NCI-H2107 treated with DMSO at 0.1 percent for 48 hours (cell line): ENCODE data around the gene ZNF652.
"Not testable (repeated sequence)": the region's sequence is repeated elsewhere in the genome, so short reads cannot be mapped to it uniquely, and the experiment has no call there.

Experiments used
- DNase-seq: peaks from one replicate; lab custom pipeline; 2025; ENCODE audit not compliant: unreplicated experiment; lab: John Stamatoyannopoulos, UW

Gene ZNF652

DNA sequence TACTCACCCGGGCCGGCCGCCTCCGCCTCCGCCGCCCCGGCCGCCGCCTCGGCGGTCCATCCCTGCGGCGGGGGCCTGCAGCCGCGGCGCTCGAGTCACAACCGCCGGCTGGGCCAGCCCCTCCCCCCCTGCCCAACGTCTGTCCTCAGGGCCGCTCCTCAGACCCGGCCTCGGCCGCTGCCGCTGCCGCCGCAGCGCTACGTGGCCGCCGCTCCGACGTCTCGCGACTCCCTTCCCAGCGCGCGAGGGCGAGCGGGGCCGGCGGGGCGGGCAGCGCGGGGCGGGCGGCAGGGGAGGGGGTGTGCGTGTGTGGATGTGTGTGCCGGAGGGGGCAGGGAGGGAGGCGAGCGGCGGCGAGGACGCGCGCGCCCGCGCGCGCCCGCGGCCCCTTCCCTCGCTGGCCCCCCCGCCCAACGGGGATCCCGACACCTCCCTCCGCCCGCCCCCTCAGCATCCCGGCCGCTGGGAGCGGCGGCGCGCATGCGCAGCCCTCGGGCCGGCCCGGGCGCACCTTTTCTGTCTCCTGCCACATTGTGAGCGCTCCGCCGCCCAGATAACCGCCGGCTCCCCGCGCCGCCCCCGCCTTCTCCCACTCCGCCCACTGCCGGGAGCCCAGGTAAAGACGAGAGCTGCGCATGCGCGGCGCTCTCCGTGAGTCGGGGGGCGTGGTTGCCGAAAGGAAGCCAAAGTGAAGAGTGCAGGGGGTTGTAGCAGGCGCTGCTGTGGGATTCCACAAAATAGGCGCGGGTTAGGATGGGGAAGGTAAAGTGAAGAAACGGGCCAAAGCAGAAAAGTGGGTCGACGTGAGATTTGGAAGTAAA lies at the start of gene ZNF652:
TSS of gene ZNF652 (minus strand) at position 349 of the 821 bp plus-strand sequence. CDS start 44,525 bp downstream, outside the sequence.
- DNase-seq, result peak; percentile 83

DNA sequence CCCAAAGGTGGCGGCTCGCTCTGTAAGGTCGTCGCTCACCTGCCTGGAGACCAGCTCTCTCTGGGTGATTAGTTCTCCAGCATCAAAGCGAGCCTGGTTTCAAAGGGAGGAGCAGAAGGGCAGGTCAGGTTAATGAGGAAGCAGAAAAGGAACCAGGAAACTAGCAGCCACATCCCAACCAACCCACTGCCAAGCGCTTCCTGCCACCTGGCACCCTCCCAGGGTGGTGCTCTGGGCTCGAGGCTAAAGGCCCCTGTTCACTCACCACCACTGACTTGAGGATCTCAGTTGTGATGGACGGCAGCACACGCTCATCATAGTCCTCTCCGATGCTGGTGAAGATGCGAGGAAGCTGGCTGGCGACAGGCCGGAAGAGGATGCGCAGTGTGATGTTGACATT lies 47.0 kb upstream of the ZNF652 start:
- no peak for DNase-seq

DNA sequence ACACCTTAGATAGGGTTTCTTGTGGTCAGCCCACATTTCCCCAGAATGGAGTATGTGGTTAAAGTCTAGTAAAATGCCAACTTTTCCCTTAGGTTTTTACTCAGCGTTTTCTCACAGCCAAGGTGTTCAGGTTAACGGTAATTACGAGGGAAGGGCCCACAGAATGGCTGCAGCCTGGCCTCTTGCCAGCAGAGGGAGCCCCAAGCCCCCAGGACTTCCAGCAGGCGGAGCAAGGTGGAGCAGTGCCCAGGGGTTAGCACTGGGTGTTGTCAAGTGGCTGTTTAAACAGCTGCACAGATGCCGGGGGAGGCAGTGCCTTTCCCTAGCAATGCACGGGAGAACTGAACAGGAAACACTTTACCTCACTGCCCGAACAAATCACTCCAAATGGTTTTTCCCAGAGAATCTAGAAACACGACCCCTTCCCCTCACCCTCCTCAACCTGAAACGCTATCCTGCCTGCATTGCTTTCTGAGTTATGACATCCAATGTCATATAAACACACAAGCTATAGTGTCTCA lies 46.0 kb upstream of the ZNF652 start:
- DNase-seq, result peak; percentile 73

DNA sequence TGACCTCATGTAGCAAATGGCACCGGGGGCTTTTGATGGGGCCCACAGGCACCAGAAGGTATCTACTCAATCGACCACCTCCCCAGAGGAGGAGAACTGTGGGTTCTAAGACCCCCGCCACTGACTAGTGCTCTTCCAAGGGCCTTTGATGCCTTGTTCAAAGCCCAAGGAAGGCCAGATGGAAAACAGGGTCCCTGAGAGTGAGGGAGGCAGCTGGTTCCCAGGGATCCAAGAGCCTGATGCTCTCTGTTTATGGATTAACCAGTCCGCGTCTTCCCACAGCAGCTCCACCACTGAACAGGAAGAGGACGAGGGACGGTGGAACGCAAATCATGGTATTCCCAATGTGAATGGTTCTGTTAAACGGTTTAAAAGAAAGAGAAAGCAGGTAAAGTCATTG lies 45.0 kb upstream of the ZNF652 start:
- DNase-seq, result no peak

DNA sequence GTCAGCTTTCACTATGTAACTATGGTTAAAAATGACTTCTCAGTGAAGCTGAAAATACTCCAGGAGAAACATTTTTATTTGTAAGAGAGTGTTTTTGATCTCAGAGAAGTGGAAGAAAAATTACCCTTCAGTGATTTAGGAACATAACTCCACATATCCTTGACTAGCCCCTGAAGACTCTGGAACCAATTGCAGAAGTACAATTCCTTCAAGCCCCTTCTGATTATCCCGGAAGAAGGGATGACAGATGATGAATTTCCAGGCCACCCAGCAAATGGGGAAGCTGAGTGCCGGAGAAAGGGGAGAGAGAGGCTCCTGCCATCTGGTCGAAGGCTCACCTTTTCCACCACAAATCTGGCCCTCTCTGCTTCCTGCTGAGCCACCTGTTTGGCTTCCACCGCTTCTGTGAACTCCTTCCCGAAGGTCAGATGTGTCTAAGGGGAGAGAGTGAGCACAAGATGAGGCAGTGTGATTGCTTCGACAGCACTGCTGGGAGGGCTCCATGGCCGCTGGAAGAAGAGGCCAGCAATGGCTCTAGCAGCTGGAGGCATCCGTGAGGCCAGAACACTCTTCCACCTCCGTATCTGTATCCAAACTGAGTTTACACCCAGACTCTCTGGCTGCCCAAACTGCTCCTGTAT lies 44.5 kb upstream of the ZNF652 start:
- DNase-seq, result no peak

DNA sequence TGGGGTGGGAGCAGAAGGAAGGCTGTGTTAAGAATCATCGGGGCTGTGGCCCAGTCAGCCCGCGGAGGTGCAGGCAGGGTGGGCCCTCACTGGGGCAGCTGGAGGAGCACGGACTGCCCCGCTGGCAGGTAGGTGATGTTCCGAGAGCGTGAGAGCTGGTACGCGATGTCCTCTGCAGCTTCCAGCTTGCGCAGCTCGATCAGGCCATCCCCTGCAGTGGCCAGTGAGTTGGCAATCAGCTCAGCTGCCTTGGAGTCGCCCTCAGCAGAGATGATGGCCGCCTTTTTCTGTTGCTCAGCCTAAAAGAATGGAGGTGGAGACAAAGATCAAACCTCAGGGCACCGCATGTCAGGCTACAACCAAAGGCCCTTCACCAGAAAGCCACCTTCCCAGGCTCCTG lies 42.9 kb upstream of the ZNF652 start:
- no peak for DNase-seq

DNA sequence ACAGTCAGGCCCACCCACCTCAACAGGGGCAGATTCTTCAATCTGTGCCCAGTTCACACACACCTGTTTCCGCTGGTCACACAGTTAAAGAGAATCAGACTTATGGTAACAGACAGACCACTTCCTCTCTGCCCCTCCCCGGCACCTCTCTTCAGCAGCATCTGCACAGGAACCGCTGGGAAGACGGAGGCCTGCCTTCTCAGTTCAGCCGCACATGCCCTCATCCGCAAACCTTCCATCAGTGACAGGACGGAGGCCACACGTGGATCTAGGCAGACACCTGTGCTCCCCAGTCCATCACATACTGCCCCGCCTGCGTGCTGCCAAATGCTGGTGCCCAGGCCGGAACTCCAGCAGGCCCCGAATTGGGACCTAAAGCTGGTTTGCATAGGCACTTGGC lies 42.3 kb upstream of the ZNF652 start:
- no peak for DNase-seq

DNA sequence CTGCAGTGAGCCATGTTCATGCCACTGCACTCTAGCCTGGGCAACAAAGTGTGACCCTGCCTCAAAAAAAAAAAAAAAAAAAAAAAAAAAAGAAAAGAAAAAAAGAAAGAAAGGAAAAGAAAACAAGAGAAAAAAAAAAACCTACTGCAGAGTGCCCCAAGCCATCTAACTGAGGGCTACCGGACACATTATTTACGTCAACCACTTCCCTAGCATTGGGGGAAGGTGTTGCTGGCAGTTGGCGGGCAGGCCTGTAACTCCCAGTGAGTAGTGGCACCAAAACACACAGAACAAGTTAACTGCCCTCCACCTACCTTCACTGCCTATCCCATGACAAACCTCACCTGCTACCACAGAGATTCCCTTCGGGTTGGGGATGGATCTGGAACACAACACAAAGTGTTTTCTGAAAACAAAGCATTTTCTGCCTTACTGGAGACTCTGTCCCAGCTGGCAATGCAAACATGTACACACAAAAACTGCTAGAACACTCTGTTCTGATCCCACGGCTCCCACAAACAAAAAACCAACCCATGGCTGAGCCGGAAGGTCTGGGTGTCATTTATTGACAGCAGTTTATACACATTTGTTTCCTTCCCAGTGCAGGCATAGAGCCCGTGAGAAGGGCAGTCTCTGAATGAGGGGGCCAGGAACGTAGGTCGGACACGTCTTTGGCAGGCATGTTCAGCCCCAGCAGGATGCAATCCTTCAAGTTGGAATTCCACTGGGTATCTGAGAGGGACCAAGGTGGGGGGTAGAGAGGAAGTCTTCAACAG lies 41.7 kb upstream of the ZNF652 start:
- DNase-seq, result no peak

DNA sequence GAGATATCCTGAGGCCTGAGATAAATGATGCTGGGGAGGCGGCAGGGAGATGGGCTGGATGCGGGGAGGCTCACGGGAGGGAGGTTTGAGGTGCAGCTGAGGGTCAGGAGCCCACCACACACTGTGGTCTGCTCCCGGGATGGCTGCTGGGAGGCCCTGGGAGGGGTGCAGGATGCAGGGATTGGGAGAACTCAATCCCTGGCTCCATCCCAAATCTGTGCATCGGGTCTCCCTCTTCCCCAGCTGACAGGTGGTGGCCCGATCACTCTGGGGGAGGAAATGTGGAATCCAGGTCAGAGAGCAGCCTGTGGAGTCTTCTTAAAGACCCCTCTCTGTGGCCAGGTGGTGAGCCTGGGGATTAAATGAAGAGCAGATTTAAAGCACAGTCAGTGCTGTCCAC lies 40.7 kb upstream of the ZNF652 start:
- no peak for DNase-seq

DNA sequence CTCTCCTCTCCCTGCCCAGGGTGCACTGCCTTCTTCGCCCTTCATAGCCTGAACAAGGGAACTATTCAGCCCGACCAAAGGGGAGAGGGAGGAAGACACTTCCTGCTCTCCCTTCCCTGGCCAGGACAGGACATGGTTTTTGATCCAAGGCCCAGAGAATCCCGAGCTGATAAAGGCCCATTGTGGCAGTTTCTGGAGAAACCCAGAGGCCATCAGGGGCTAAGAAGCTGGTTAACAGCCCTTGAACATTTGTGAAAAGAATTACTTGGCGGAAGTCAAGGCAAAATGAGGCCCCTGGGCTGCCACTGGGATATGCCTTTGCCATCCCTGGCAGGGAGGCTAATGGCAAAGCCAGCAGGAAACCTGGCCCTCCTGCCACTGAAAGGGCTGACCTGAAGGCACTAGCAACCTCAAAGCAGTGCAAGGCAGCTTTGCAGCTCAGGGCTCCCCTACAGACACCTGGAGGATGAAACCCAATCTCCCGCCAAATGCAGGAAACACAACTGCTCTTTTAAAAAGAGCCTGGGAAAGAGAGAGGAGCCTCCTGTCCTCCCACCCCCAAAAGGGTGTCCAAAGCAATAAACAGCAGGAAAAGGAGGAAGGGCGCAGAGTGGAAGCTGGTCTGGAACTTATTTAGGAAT lies 40.0 kb upstream of the ZNF652 start:
- DNase-seq, result peak; percentile 46

DNA sequence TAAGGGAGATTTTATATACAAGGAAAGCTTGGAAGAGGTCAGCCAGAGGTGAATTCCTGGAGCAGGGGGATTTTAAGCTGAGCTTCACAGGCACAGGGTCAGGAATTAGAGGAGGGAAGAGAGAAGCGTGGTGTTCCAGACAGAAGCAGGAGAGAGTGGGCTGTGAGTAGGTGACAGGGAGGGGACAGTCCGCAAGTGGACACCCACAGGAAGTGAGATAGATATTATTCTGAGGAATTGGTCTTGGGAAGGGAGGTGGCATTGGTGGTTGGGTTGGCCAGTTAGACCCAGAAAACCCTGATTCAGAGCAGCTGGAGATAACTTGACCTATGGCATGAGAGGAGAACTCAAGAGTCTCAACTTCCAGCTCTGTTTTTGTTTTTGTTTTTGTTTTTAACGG lies 37.9 kb upstream of the ZNF652 start:
- no peak for DNase-seq

DNA sequence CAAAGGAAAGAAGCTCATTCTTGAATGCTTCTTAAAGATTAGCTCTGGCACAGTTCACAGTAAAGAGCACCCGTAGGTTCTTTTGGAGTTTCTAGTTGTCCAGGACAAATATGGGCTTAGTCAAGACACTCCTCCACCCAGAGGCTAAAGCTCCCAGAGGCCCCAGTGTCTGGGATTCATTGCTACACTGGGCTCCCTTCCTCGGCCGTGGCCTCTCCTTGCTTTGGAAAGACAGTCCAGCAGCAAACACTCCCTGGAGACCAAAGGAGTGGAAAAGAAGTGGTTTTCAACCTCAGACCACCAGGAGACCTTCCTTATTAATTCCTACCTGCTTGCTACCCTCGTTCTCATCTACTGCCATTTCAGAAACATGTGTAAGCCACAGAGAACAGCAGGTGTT lies 35.5 kb upstream of the ZNF652 start:
- no peak for DNase-seq

DNA sequence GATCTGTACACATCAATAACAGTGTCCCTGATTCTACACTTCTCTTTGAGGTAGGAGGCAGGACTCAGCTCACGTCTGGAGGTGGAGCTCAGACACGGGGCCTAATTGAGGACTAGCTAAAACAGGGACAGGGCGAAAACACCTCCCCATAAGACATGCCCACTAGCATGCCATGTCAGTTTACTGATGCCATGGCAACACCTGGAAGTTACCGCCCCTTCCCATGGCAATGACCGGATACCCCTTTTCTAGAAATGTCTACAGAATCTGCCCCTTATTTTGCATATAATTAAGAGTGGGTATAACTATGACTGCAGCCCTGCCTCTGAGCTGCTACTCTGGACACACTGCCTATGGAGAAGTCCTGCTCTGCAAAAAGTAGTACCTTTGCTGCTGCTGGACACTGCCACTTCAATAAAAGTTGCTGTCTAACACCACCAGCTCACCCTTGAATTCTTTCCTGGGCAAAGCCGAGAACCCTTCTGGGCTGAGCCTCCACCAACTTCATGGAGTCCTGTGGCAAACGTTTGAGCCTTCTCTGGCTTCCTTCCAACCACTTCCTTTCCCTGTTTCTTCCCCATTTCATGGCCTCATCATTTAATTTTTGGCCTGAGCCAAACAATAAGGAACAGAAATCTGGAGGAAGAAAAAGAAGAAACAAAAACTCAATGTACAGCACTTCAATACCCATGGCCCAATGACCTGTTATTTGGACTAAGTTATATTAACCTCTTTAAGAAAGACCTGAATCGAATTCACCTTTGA lies 31.6 kb upstream of the ZNF652 start:
- DNase-seq, result no peak

DNA sequence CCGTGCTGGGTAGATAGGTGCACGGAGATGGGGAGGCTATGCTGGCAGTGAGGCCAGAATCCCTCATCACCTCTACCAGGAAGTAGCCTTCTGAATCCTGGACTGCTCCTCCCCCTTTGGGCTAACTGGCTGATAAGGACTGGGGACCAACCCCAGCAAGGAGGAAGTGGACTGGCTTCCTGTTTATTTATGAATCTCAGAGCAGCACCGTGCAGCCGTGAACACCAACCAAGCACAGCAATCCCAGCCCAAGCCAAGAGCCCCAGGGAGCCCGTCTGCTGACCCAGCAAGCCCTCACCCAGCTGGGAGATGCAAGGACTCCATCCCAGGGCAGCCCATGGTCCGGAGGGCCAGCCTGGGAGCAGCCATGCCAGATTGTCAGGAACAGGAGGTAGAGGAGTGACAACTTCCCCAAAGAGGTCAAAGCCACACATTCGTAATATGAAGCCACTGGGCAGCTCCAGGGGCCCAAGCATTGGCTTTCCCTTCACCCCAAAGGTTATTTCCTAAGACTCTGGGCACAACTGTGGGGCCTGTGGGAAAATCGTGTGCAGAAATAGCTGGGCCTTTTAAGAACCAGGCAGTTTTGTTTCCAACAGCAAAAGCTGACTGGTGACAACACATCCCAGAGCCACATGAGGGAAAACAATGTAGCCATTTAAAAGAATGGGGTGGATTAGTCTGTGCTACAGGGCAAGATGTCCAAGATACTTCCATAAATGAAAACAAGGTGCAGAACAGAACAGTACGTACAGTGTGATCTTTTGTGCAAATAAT lies 28.7 kb upstream of the ZNF652 start:
- no peak for DNase-seq

DNA sequence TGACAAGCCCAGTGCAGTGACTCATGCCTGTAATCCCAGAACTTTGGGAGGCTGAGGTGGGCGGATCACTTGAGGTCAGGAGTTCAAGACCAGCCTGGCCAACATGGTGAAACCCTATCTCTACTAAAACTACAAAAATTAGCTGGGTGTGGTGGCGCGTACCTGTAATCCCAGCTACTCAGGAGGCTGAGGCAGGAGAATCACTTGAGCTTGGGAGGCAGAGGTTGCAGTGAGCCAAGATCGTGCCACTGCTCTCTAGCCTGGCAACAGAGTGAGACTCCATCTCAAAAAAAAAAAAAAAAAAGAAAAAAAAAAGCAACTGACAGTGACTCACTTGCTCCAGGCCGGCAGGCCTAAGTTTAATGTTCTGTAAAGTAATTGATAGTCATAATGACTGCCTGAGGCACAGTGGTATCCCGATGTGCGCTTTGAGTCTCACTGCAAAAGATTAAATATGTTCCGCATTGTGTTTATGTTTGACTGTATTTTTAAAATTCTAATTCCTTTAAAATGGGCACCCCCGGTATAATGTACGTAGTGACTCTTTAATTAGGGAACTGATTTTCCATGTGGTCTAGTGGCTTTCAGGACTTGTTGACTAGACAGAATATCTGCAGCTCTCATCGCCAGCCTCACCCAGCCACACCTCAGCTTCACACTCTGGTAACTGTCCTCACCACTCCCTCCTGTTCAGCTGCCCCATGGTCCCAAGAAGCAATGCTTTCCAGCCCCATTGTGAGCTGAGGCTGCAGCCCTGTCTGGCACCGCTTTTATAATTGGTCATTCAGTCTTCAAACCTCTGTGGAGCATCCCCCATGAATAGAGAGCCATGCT lies 27.7 kb upstream of the ZNF652 start:
- DNase-seq, result not testable (repeated sequence)

DNA sequence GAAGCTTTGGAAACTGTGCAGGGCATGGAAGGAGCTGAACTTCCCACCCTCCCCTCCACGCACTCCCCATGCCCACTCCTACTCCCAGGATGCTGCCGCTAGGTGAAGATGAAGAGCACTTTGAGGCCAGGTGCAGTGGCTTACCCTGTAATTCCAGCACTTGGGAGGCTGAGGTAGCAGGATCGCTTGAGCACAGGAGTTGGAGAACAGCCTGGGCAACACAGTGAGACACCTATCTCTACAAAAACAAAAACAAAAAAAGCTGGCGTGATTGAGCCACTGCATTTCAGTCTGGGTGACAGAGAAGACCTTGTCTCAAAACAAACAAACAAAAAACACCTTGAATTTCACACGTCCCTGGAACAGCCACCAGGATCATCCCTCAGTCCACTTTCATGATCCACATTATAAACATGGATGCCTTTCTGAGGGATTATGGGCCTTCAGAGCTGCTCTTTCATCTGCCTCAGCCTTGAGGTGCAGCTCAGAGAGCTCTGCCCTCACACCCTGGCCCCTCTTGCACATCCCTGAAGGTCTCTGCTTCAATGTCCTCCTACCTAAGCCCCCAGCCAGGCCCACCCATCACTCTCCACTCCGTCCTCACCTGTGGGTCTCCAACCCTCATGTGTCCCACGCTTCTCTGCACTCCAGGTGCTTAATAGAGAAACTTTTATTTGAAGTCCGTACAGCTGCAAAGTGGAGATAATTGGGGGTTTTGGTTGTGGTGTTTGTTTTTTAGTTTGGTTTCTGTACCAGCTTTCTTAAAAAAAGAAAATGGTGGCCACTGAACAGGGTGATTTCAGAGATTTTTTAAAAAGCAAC lies 26.9 kb upstream of the ZNF652 start:
- no peak for DNase-seq

DNA sequence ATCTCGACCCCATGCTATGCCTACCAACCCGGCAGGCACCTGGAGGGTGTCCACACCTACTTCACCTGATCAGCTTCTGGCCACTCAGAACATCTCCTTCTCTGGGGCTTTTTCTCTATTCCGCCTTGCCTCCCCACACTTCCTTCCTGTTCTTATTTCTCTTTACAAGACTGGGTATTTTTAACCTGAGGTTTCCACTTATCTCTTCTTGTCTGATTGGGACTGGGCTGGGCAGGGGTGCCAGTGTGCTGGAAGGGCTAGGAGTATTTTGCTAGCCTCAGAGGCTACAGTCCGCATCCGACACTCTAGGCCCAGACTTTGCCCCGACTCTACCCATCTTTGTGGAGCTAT lies 26.2 kb upstream of the ZNF652 start:
- no peak for DNase-seq
